Measurements from ENCODE around the gene MAP4K1. TPM values are rescaled to one million over a fixed set of nuclear protein-coding genes. Genes with fewer than 3 reads are reported as not detected.

The MAP4K1 gene
- total RNA-seq, 1 donor = 0.72 TPM

GRCh38 chr19:38665219-38665931, 47.6 kb upstream of the MAP4K1 start:
- Histone ChIP-seq H4K20me1 (ENCODE audit: insufficient read depth, low read length) (peaks cover 56% of the 10 kb centered on the region), H3K27me3 (ENCODE audit: insufficient read depth, low read length) (no peaks in the 10 kb centered on the region), H3K27ac (ENCODE audit: low read depth, low read length) (peak overlapping the region; percentile 88), H3K9me3 (ENCODE audit: low read depth, low read length) (no peaks in the 10 kb centered on the region), H3K79me2 (ENCODE audit: insufficient read depth, low read length) (peaks cover 97% of the 10 kb centered on the region), H2AFZ (ENCODE audit: low read length) (no peak overlapping the region), H3K4me2 (ENCODE audit: insufficient read depth, low read length) (peak overlapping the region; percentile 58), H3K4me1 (ENCODE audit: insufficient read depth, low read length) (peaks cover 83% of the 10 kb centered on the region), H3K36me3 (ENCODE audit: insufficient read depth, low read length) (peaks cover 36% of the 10 kb centered on the region), H3K4me3 (ENCODE audit: insufficient read depth, low read length) (no peak overlapping the region)
- TF ChIP-seq CTCF (IDR thresholded peaks at IDR 0.05; ENCODE audit: extremely low read depth, low read depth, low read length) = no peak
- peak; percentile 22 for DNase-seq (ENCODE audit: insufficient read length, low spot score, missing footprints)

GRCh38 chr19:38664503-38665211, 46.9 kb upstream of the MAP4K1 start:
- Histone ChIP-seq H3K36me3 (ENCODE audit: insufficient read depth, low read length) (peaks cover 29% of the 10 kb centered on the region), H3K79me2 (ENCODE audit: insufficient read depth, low read length) (peaks cover 96% of the 10 kb centered on the region), H4K20me1 (ENCODE audit: insufficient read depth, low read length) (peaks cover 49% of the 10 kb centered on the region), H3K4me1 (ENCODE audit: insufficient read depth, low read length) (peaks cover 81% of the 10 kb centered on the region), H3K27me3 (ENCODE audit: insufficient read depth, low read length) (no peaks in the 10 kb centered on the region), H3K9me3 (ENCODE audit: low read depth, low read length) (no peaks in the 10 kb centered on the region), H3K27ac (ENCODE audit: low read depth, low read length) (peak overlapping the region; percentile 88), H3K4me2 (ENCODE audit: insufficient read depth, low read length) (peak overlapping the region; percentile 44), H3K4me3 (ENCODE audit: insufficient read depth, low read length) (no peak overlapping the region), H2AFZ (ENCODE audit: low read length) (no peak overlapping the region)
- TF ChIP-seq CTCF (IDR thresholded peaks at IDR 0.05; ENCODE audit: extremely low read depth, low read depth, low read length) = no peak
- peak; percentile 72 for DNase-seq (ENCODE audit: insufficient read length, low spot score, missing footprints)

GRCh38 chr19:38663957-38664502, 46.3 kb upstream of the MAP4K1 start:
- peaks cover 43% of the 10 kb centered on the region for H4K20me1 ChIP-seq (ENCODE audit: insufficient read depth, low read length)
- peaks cover 96% of the 10 kb centered on the region for H3K79me2 ChIP-seq (ENCODE audit: insufficient read depth, low read length)
- peak overlapping the region; percentile 88 for H3K27ac ChIP-seq (ENCODE audit: low read depth, low read length)
- peaks cover 25% of the 10 kb centered on the region for H3K36me3 ChIP-seq (ENCODE audit: insufficient read depth, low read length)
- H2AFZ ChIP-seq (ENCODE audit: low read length) = no peak overlapping the region
- H3K4me2 ChIP-seq (ENCODE audit: insufficient read depth, low read length) = peak overlapping the region; percentile 44
- H3K27me3 ChIP-seq (ENCODE audit: insufficient read depth, low read length) = no peaks in the 10 kb centered on the region
- H3K4me1 ChIP-seq (ENCODE audit: insufficient read depth, low read length) = peaks cover 83% of the 10 kb centered on the region
- DNase-seq (ENCODE audit: insufficient read length, low spot score, missing footprints) = peak; percentile 43
- no peaks in the 10 kb centered on the region for H3K9me3 ChIP-seq (ENCODE audit: low read depth, low read length)
- H3K4me3 ChIP-seq (ENCODE audit: insufficient read depth, low read length) = no peak overlapping the region
- no peak for TF ChIP-seq CTCF (IDR thresholded peaks at IDR 0.05; ENCODE audit: extremely low read depth, low read depth, low read length)

- no peak for TF ChIP-seq CTCF (IDR thresholded peaks at IDR 0.05; ENCODE audit: extremely low read depth, low read depth, low read length)
- Histone ChIP-seq H3K4me2 (ENCODE audit: insufficient read depth, low read length) (peak overlapping the region; percentile 44), H3K9me3 (ENCODE audit: low read depth, low read length) (no peaks in the 10 kb centered on the region), H2AFZ (ENCODE audit: low read length) (no peak overlapping the region), H3K79me2 (ENCODE audit: insufficient read depth, low read length) (peaks cover 88% of the 10 kb centered on the region), H3K36me3 (ENCODE audit: insufficient read depth, low read length) (peaks cover 21% of the 10 kb centered on the region), H3K4me1 (ENCODE audit: insufficient read depth, low read length) (peaks cover 85% of the 10 kb centered on the region), H3K4me3 (ENCODE audit: insufficient read depth, low read length) (no peak overlapping the region), H3K27ac (ENCODE audit: low read depth, low read length) (peak overlapping the region; percentile 88), H4K20me1 (ENCODE audit: insufficient read depth, low read length) (peaks cover 36% of the 10 kb centered on the region), H3K27me3 (ENCODE audit: insufficient read depth, low read length) (no peaks in the 10 kb centered on the region)
- peak; percentile 23 for DNase-seq (ENCODE audit: insufficient read length, low spot score, missing footprints)
Observed at GRCh38 chr19:38663156-38663651, 45.5 kb upstream of the MAP4K1 start.

Measured in osteoblast (primary cell).